Common myeloid progenitor, CD34-positive (primary cell): ENCODE data around the gene CCDC69.
A peak's percentile ranks its signal among the peaks of the same experiment; 100 is the strongest.

ENCODE experiments used
- CTCF ChIA-PET: fragments of 350-600 bp; sonication (Branson Sonifier 250); formaldehyde crosslinking; loops from one replicate; lab custom pipeline; 2021; ENCODE audit warnings: antibody characterized with exemption; lab: Charles Lee
- POLR2A ChIA-PET: fragments of 350-600 bp; sonication (Branson Sonifier 250); formaldehyde crosslinking; loops from one replicate; lab custom pipeline; 2021; ENCODE audit warnings: antibody characterized with exemption; lab: Charles Lee
- DNase-seq, 3 donors: peaks; one replicate each; pipeline versions ENCODE4 v3.0.0 to v3.0.0-alpha.2; 2013
- H3K27ac ChIP-seq, 2 experiments: 1 replicate in 1 of 2; 2 replicates in 1 of 2; pipeline ENCODE4 v1.7.0; 2013; ENCODE audit warnings: inconsistent platforms in 2 of 2, low read length in 2 of 2, mild to moderate bottlenecking in 2 of 2, low read depth in 1 of 2, moderate library complexity in 1 of 2; ENCODE audit not compliant: severe bottlenecking in 2 of 2, insufficient read depth in 1 of 2, poor library complexity in 1 of 2
- H3K27me3 ChIP-seq, 5 experiments: replicated peaks in 2 of 5; 1 replicate in 3 of 5; 2 replicates in 2 of 5; pipeline versions ENCODE4 v1.6.1 to v1.7.0; 2013; ENCODE audit warnings: low read length in 4 of 5, mild to moderate bottlenecking in 2 of 5, moderate library complexity in 2 of 5, inconsistent platforms in 1 of 5; ENCODE audit not compliant: insufficient read depth in 5 of 5, control insufficient read depth in 4 of 5
- H3K36me3 ChIP-seq, 4 experiments: 1 replicate in 2 of 4; 2 replicates in 2 of 4; pipeline versions ENCODE4 v1.6.1 to v1.7.0; 2013; ENCODE audit warnings: low read length in 3 of 4, control low read depth in 1 of 4, mild to moderate bottlenecking in 1 of 4; ENCODE audit not compliant: control insufficient read depth in 4 of 4, insufficient read depth in 4 of 4
- H3K4me1 ChIP-seq, 4 experiments: 1 replicate in 3 of 4; 2 replicates in 1 of 4; pipeline versions ENCODE4 v1.6.1 to v1.7.1; 2013; ENCODE audit warnings: low read length in 3 of 4, mild to moderate bottlenecking in 3 of 4, control low read depth in 1 of 4, inconsistent platforms in 1 of 4, moderate library complexity in 1 of 4; ENCODE audit not compliant: control insufficient read depth in 4 of 4, insufficient read depth in 4 of 4; ENCODE audit errors: control extremely low read depth in 1 of 4
- H3K4me3 ChIP-seq, 7 experiments: 1 replicate in 4 of 7; 2 replicates in 3 of 7; pipeline versions ENCODE4 v1.5.1 to v1.7.0; 2013; ENCODE audit warnings: mild to moderate bottlenecking in 7 of 7, low read length in 6 of 7, moderate library complexity in 6 of 7, inconsistent platforms in 2 of 7, low read depth in 2 of 7, control low read depth in 1 of 7; ENCODE audit not compliant: insufficient read depth in 4 of 7, control insufficient read depth in 1 of 7; ENCODE audit errors: extremely low read depth in 1 of 7
- H3K9me3 ChIP-seq, 5 experiments: 1 replicate in 4 of 5; 2 replicates in 1 of 5; pipeline versions ENCODE4 v1.6.1 to v1.7.1; 2013; ENCODE audit warnings: low read length in 4 of 5, mild to moderate bottlenecking in 2 of 5, inconsistent platforms in 1 of 5, low read depth in 1 of 5, moderate library complexity in 1 of 5; ENCODE audit not compliant: control insufficient read depth in 4 of 5, insufficient read depth in 2 of 5; ENCODE audit errors: control extremely low read depth in 1 of 5
- WGBS: methylation state at CpG from one replicate; pipeline ENCODE4 v1.1.5; 2013; ENCODE audit not compliant: insufficient coverage; 5-methylcytosine and 5-hydroxymethylcytosine counted together

The CCDC69 gene

DNA sequence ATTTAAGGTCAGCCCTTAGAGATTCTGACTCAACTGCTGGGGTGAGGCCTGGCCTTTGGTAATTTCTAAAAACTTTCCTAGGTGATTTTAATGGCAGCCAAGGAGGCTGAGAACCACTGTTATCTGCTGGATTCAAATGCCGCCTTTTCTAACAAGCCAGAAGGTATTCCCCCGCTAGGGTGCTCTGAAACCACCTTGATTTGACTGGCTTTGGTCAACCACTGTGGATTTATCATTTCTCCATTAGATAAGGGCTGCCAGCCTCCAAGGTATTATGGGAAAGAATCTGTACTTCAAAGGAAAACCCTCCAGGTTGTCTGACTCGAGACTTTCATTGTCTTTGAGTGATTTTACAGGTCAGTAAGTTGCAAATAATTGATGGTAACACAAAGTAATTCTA lies 70.6 kb downstream of the CCDC69 start:
- H3K4me1 ChIP-seq: peaks cover 32 to 98% (median 93%) of the 10 kb centered on the region in 4 experiments
- whole genome bisulfite sequencing: 100% methylated on average over 2 of the region's 3 CpGs
- H3K27ac ChIP-seq: peak overlapping the region in 1 of 2 experiments; percentile 16
- H3K27me3 ChIP-seq: no peaks in the 10 kb centered on the region
- ChIA-PET POLR2A (no interaction called here), CTCF (interaction anchor here (1.0 to 11.1 kb wide), 5 partner anchors 12 to 101 kb away, joined by 3 to 97 read pairs (median 4); no protein-coding TSS in a partner anchor)
- H3K4me3 ChIP-seq: no peak overlapping the region
- peaks cover 0 to 5% (median 0%) of the 10 kb centered on the region in 4 experiments for H3K36me3 ChIP-seq
- H3K9me3 ChIP-seq: no peaks in the 10 kb centered on the region
- DNase-seq: no peak

DNA sequence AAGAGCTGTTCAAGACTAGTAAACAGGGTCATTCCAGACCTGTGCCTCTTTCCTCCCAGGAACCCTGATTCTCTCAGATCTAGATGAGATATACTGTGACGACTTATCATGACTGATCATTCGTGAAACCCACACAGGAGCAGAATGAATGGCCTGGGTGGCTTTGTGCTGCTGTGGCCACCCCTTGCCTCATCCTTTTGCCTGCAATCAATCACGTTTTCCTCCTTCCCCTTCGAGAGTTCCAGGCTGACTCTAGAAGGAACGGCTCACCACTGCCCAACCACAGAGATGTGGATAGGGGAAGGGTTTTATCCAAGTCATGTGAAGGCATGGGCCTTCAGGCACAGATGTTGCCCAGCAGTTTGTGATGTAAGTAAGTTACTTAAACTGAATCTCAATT lies 72.1 kb downstream of the CCDC69 start:
- Histone ChIP-seq H3K36me3 (peaks cover 0 to 18% (median 5%) of the 10 kb centered on the region in 4 experiments), H3K4me3 (peak overlapping the region in 2 of 7 experiments; percentile 22 to 60), H3K4me1 (peaks cover 30 to 90% (median 84%) of the 10 kb centered on the region in 4 experiments), H3K9me3 (no peaks in the 10 kb centered on the region), H3K27me3 (no peaks in the 10 kb centered on the region), H3K27ac (peak overlapping the region; percentile 66 to 85)
- 0% methylated on average over 2 of the region's 5 CpGs for WGBS
- DNase-seq: peak; percentile 38 to 88 (median 86)
- POLR2A ChIA-PET: no interaction called here
- CTCF ChIA-PET: interaction anchor here (5.0 to 11.1 kb wide), 2 partner anchors 14 to 23 kb away, joined by 58 to 97 read pairs; no protein-coding TSS in a partner anchor

DNA sequence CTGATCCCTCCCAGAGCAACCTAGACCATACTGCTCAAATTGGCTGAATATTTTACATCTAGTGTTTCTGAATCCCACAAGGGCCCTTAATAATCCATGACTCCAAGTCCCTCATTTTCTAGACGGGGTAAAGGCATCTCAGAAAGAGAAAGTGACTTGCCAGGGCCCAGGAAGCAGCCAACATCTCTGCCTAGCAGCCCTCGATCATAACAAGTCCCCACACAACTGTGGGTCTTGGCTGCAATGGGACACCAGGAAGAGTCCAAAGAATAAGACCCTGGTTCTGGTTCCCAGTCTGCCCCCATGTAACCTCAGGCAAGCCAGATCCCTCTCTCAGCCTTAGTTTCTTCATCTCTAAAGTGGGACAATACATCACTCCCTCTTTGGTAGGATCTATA lies 72.6 kb downstream of the CCDC69 start:
- WGBS: 42% methylated on average over 2 of the region's 2 CpGs

DNA sequence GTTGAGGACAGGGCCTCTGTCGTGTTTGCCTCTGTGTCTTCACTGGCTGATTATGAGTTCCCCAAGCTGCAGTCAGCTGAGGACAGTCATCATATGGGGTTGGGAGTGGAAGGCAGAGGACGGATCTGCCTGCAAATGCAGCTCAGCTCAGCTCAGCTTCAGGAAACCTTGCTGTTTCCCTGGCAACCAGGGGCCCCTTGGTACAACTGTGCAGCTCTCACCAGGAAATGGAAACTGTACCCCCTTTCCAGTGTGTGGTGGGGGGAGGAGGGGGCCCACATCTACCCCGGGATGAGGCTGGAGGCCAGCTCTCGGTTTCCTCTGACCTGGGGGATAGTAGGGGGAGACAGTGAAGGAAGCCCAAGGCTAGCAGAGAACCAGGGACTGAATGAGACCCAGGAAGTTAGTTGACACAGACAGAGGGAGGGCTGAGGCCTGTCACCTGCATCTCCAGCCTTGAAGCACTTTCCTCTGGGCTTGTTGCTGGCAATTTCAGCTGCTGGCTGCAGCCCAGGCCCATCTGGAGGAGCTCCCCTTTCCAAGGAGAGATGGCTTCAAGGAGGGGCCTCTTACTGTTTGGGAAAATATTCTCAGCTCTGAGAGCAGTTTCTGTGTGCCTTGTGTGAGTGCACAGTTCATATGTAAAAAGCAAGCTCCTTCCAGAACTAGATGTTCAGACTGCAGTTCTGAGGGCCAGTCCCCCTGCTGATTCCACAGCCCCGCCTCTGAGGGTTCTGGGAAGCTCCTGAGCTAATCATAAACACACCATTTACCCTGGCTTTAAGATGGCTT lies 73.2 kb downstream of the CCDC69 start:
- Histone ChIP-seq H3K36me3 (peaks cover 3 to 29% (median 12%) of the 10 kb centered on the region in 4 experiments), H3K9me3 (no peaks in the 10 kb centered on the region), H3K27ac (peak overlapping the region; percentile 66 to 85), H3K27me3 (no peaks in the 10 kb centered on the region), H3K4me1 (peaks cover 30 to 89% (median 77%) of the 10 kb centered on the region in 4 experiments), H3K4me3 (peak overlapping the region in 5 of 7 experiments; percentile 7 to 60 (median 37))
- POLR2A ChIA-PET: interaction anchor here (0.7 to 0.9 kb wide), 2 partner anchors 45 to 73 kb away, joined by 3 read pairs; partner anchors contain the start of gene CCDC69
- DNase-seq: peak; percentile 47 to 88 (median 80)
- CTCF ChIA-PET: interaction anchor here (0.6 to 11.1 kb wide), 12 partner anchors 9 to 102 kb away, joined by 3 to 97 read pairs (median 6); no protein-coding TSS in a partner anchor
- 0% methylated on average over 4 of the region's 5 CpGs for WGBS

More for the DNA sequence above, 72.6 kb downstream of the CCDC69 start:
- Histone ChIP-seq H3K4me1 (peaks cover 30 to 90% (median 81%) of the 10 kb centered on the region in 4 experiments), H3K27me3 (no peaks in the 10 kb centered on the region), H3K27ac (peak overlapping the region; percentile 66 to 85), H3K4me3 (peak overlapping the region in 4 of 7 experiments; percentile 2 to 60 (median 14)), H3K36me3 (peaks cover 0 to 23% (median 7%) of the 10 kb centered on the region in 4 experiments), H3K9me3 (no peaks in the 10 kb centered on the region)
- ChIA-PET CTCF (interaction anchor here (1.6 to 11.1 kb wide), 6 partner anchors 10 to 100 kb away, joined by 5 to 97 read pairs (median 17); no protein-coding TSS in a partner anchor), POLR2A (interaction anchor here (0.7 to 0.9 kb wide), 2 partner anchors 45 to 73 kb away, joined by 3 read pairs; partner anchors contain the start of gene CCDC69)
- DNase-seq: peak in 2 of 3 donors; percentile 25 to 31

DNA sequence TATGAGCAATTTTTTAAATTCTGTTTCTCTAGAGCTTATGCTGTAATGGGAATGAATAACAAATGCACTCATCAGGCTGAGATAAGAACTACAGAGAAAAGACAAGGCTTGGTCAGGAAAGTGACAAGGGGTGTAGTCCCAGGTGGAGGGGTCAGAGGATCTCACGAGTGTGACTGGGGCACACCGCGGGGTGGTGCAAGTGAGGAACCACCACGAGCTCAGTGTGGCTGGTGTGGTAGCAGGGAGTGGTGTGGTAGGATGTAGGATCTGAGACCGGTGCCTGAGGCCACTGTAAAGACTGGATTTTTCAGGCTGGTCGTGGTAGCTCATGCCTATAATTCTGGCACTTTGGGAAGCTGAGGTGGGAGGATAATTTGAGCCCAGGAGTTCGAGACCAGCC lies 75.3 kb downstream of the CCDC69 start:
- Histone ChIP-seq H3K27ac (no peak overlapping the region), H3K4me3 (no peak overlapping the region), H3K9me3 (no peaks in the 10 kb centered on the region), H3K36me3 (peaks cover 5 to 42% (median 26%) of the 10 kb centered on the region in 4 experiments), H3K27me3 (no peaks in the 10 kb centered on the region), H3K4me1 (peaks cover 26 to 71% (median 58%) of the 10 kb centered on the region in 4 experiments)
- WGBS: 22% methylated on average over 7 of the region's 7 CpGs
- ChIA-PET CTCF (interaction anchor here (0.6 to 11.1 kb wide), 7 partner anchors 12 to 153 kb away, joined by 3 to 97 read pairs (median 10); no protein-coding TSS in a partner anchor), POLR2A (interaction anchor here (0.6 to 2.0 kb wide), 2 partner anchors 9 to 20 kb away, joined by 6 to 7 read pairs; partner anchors contain the start of gene ANXA6)
- peak in 2 of 3 donors; percentile 31 to 50 for DNase-seq

DNA sequence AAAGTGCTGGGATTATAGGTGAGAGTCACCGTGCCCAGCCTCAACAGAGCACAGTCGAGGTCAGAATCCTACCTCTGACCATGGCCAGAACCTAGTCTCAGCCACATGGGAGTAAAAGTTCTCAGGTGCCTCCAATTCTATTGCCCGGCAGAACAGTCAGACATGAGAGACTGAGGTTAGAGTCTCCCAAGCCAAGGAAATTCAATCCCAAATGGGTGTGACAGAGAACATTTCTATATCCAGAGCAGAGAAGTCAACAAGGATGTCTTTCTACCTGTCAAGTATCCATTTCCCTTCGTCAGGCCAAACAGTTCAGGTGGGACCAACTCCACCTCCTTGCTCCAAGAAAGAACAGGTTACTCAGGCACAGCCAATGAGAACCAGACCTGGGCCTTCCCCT lies 76.9 kb downstream of the CCDC69 start:
- no peaks in the 10 kb centered on the region for H3K27me3 ChIP-seq
- H3K36me3 ChIP-seq: peaks cover 5 to 43% (median 25%) of the 10 kb centered on the region in 4 experiments
- ChIA-PET CTCF (interaction anchor here (1.1 to 11.1 kb wide), 5 partner anchors 11 to 31 kb away, joined by 4 to 97 read pairs (median 26); no protein-coding TSS in a partner anchor), POLR2A (no interaction called here)
- 93% methylated on average over 3 of the region's 4 CpGs for WGBS
- no peak overlapping the region for H3K27ac ChIP-seq
- no peak for DNase-seq
- H3K9me3 ChIP-seq: no peaks in the 10 kb centered on the region
- no peak overlapping the region for H3K4me3 ChIP-seq
- H3K4me1 ChIP-seq: peaks cover 22 to 69% (median 49%) of the 10 kb centered on the region in 4 experiments
